GM11168 (cell line): ENCODE measurements around the gene LTF.

Source experiments
- in situ Hi-C: fragments of 300-500 bp; cut with MboI; formaldehyde crosslinking; loops from one replicate; pipeline ENCODE4 v1.12.0; 2022; ENCODE audit warnings: low sequenced_read_pairs; ENCODE audit not compliant: unreplicated experiment

Gene LTF

GRCh38 chr3:46471371-46471914, 6.7 kb upstream of the LTF start:
- in situ Hi-C loops: no loop called here

GRCh38 chr3:46470831-46471230, 6.1 kb upstream of the LTF start:
- in situ Hi-C loops: no loop called here

DNA sequence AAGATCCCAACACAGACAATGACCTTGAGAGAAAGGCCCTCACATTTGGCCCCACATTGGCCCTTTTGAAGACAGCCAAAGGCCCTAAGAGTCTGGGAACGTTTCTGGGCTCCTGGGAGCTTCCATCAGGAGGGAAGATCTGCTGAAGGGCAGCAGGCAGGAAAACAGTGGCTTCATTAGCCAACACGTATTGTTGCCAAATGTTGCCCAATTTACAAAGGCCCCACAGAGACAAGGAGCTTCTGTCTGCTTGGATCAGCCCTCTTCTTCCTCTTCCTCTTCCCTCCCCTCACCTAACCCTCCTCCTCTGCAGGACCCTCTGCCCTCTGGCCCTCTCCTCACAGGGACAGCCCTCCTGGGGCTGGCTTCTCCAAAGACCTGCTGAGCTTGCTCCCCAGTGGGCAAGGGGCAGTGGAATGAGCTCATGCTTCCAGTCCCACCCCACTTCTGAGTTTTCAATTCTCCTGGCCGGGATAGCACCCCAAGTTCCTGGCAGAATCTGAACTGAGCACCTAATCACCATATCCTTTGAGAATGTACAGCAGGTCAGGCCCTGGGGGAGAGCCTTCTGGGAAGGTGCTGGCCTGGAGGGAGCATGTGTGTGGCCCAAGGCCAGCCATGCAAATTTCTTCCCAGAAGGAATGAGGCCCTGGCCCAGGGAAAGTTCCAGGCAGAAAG, 5.1 kb upstream of the LTF start:
- in situ Hi-C loops: no loop called here

- in situ Hi-C loops: no loop called here
These were observed 4.3 kb upstream of the LTF start for GRCh38 chr3:46468753-46469600.

GRCh38 chr3:46467562-46467961, 2.9 kb upstream of the LTF start:
- in situ Hi-C loops: no loop called here

DNA sequence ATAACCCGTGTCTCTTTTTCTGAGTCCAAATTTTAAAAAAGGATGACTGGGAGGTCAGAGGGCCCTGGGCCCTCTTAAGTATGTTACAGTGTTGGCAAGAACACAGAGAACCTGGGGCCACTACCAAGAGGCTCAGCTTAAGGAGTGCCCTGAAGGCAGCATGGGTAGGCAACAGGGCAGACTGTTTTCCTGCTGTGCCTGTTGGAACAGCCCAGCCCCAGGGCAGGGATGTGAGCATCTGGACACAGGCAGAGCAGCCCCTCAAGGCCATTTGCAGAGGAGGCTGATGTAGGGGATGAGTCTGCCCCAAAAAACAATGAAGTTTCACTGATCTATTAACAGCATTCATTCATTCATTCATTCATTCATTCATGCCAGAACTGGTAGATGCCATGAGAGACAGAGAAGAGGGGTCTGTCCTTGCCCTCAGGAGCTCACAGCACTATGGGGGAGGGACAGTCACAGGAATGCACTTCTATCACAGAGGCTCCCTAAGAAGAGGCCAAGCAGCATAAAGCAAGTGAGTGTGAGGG, 2.2 kb upstream of the LTF start:
- in situ Hi-C loops: no loop called here

DNA sequence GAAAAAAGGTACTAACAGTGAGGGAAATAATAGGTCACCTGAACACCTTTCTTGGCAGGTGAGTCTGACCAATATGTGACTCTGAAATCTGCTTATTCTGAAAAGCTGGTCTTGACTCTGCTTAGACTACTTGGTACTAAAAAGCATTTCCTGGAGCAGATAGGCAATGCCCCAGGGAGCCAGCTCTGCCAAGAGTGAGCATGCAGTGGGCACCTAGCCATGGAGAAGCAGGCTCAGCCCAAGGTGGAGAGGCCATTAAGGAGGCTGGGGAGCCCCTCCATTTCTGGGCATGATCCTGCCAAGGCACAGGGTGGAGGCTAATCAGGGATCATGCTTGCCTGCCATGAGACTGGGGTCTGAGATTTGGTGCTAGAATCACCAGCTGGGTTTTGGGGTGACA, 1.6 kb upstream of the LTF start:
- in situ Hi-C loops: no loop called here

DNA sequence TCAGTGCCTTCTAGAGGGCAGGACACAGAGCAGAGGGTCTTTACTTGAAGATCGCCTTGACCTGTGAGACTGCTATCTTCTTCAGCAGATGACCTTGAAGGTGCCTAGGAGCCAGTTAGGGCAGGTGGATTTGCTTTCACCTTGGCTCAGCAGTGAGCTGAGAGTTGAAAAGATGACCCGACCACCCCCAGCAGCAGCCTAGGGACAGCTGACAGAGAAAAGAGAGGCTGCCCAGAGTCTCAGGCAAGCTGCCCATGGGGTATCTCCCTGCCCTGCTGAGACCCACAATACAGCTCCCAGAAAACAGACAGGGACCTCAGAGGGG, 453 bp upstream of the LTF start:
- in situ Hi-C loops: no loop called here

GRCh38 chr3:46463868-46464241, 850 bp downstream of the LTF start:
- in situ Hi-C loops: no loop called here

DNA sequence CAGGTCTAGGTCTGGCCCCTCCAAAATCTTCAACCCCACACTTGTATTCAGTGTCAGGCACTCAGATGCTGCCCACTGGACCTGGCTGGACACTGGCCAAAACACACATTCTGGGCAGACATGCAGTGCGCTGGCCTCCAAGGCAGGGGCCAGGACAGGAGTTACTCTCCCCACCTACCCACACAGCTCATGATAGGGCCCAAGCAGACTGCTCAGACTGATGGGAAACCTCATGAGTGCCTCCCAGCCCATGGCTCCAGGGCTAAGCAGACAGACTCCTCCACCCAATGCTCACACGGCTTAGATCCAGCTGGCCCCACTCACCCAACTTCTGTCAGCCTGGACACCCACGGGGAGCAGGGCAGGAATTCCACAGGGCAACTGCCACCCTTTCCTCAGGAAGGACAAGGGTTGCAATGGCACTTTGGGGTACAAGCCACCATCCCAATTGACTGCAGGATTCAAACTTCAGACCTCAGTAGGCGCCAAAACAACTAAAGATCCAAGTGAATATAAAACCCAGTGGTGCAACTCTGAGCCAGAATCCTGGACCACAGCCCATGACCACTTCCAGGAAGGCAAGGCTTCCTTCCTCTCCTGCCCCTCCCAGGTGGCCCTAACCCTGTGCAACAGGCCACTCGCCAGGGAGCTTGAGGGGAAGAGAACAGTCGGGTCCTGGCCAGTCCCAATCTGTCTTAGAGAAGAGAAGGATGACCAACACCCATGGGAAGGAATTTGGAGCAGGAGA, 1.4 kb downstream of the LTF start:
- in situ Hi-C loops: no loop called here

DNA sequence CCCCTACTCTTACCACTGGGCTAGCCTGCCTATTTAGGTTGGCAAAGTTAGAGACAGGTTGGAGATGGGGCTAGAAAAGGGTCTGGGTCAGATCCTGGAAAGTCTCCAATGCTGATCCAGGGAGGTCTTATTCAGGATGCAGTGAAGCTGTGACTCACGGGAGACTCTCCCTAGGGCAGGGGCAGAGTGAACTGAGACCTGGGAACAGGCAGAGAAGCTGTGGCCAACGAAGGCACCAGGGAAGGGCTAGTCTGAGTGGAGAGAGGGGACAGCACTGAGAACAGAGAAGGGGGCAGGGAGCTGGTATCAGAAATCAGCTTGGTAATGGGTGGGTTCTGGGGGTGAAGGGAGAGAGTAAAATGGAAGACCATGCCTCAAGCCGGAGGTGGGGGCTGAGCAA, 2.2 kb downstream of the LTF start:
- in situ Hi-C loops: no loop called here

DNA sequence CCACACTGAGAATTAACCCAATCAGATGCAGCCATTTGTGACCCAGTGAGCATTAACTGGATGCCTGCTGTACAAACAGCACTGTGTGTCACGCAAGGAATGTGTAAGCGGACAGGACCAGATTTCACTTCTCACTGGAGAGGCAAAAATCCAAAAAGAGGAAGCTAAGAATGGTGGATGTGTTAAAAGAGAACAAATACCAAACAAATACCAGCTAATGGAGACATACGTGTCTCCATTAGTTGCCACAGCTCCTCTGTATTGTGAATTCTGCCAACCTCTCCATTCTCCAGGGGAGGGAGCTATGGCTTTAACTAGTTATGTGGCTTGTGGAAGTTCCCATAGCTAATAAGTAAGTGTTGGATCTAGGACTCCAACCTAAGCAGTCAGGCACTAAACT, 2.6 kb downstream of the LTF start:
- in situ Hi-C loops: no loop called here

GRCh38 chr3:46460051-46460450, 4.7 kb downstream of the LTF start:
- in situ Hi-C loops: no loop called here

- in situ Hi-C loops: no loop called here
These were observed 8.6 kb downstream of the LTF start for GRCh38 chr3:46456118-46456517.

DNA sequence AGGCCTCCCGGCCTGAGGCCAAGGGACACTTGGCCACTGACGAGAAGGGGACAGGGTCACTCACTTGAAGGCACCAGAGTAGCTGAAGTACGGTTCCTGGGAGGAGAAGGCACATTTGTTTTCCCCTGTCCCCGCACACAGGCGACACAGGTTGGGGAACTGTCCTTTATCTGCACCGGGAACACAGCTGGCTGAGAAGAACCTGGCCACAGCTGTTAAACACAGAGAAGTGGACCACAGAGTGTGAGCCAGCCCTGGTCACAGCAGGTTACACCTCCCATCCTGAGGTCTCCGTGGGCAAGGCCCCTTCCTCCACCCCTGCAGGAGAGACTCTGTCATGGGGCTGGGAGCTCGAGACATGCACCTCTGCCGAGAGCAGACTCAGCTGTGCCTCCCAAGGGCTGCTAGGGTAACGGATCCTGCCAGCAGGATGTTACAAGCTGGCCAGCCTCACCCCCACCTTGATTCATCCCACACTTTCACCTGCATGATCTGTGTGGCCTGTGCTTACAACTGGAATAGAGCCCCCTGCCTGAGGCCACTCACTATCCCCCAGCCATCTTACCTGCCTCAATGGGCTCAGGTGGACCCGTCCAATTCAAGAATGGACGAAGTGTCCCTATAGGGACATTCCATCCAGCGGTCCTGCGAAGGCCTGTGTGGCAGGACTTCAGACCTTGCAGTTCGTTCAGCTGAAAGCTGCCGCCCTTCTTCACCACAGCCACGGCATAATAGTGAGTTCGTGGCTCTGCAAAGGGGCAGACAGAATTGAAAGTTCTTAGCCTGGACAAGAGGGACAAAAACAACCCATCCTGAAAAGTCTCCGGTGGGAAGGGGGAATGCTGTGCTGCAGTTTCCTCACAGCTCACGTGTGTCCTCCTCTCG, 9.2 kb downstream of the LTF start:
- in situ Hi-C loops: no loop called here

DNA sequence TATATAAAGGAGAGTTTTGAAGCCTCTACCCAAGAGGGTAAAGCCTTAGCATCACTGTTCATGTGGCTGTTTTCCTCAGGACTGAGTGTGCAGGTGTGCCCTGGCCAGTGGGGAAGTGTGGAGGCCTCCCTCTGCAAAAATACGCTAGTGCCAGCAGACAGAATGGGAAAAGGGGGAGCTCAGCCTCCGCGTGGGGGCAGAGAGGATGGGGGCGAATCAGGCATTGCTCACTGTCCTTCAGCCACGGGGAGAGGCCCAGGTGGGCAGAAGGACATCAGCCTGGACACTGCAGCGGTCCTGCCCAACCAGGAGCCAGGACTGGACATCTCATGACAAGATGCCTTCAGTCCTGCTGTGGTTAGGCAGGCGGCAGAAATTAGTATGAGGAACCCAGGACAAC, 10.1 kb downstream of the LTF start:
- in situ Hi-C loops: no loop called here

DNA sequence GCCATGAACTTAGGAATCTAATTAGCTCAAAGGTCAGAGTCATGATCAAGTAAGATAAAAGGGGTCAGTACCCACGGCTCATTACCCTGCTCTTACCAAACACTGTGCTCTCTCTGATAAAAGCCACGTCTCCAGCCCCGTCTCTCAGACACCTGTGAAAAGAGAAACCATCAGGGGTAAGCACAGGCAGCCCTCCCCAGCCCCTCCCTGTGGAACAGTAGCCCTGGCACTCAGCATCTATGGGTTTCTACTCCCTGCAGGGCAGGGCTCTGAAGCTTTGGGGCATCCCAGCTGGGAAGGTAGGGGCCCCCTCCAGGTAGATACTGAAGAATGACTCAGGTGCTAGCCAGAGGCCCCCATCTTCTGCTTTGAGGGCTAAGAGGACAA, 10.5 kb downstream of the LTF start:
- in situ Hi-C loops: no loop called here

DNA sequence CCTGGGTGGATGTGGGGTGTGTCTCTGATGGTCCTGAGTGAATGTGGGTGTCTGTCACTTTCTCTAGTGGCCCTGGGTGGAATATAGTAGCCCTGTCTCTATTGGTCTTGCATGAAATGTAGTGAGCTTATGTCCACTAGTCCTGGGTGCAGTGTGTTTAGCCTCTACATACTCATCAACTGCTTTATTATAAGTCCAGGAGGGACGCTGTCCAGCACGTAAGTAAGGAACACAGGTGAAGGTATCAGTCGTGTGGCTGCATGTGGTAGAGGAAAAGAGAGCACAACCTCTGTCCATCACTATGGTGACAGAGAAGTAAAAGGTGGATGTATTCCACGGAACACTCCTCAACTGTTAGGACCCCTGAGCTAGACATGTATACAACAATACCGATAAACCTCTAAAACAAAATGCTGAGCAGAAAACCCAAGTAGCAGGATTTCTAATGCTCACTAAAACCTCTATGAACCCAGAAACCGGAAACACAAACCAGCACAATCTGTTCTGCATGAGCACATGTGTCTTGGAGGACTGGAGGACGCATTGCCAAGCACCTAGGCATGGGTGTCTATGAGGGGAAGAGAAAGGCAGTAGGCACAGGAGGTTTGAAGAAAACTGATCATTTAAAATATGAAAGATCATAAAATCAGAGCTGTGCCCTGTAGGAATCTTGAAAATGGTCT, 11.0 kb downstream of the LTF start:
- in situ Hi-C loops: no loop called here
